Measurements from ENCODE around the gene KCNJ14.

Gene KCNJ14

GRCh38 chr19:48445256-48445605, 10.1 kb upstream of the KCNJ14 start:
- no peak for DNase-seq (ENCODE audit: low read depth in 1 of 2, low spot score in 1 of 2)

- peak; percentile 79 to 84 for DNase-seq (ENCODE audit: low read depth in 1 of 2, low spot score in 1 of 2)
Measured at GRCh38 chr19:48445606-48446481, 9.5 kb upstream of the KCNJ14 start, which contains the start of gene GRWD1. TSS of gene GRWD1 (plus strand) at chr19:48445983. CDS start at chr19:48446006, 23 bp downstream.

- DNase-seq (ENCODE audit: low read depth in 1 of 2, low spot score in 1 of 2): no peak
Measured at GRCh38 chr19:48446579-48446978, 8.8 kb upstream of the KCNJ14 start.

- DNase-seq (ENCODE audit: low read depth in 1 of 2, low spot score in 1 of 2): no peak
Measured at GRCh38 chr19:48448563-48448962, 6.8 kb upstream of the KCNJ14 start.

GRCh38 chr19:48450441-48450840, 4.9 kb upstream of the KCNJ14 start:
- DNase-seq (ENCODE audit: low read depth in 1 of 2, low spot score in 1 of 2): no peak

- DNase-seq (ENCODE audit: low read depth in 1 of 2, low spot score in 1 of 2): no peak
Measured at GRCh38 chr19:48450863-48451262, 4.5 kb upstream of the KCNJ14 start.

- DNase-seq (ENCODE audit: low read depth in 1 of 2, low spot score in 1 of 2): no peak
Measured at GRCh38 chr19:48451624-48452023, 3.8 kb upstream of the KCNJ14 start.

- DNase-seq (ENCODE audit: low read depth in 1 of 2, low spot score in 1 of 2): no peak
Measured at GRCh38 chr19:48452289-48453190, 2.8 kb upstream of the KCNJ14 start.

- no peak for DNase-seq (ENCODE audit: low read depth in 1 of 2, low spot score in 1 of 2)
Measured at GRCh38 chr19:48454150-48454730, 1.1 kb upstream of the KCNJ14 start.

GRCh38 chr19:48455908-48456562, 661 bp downstream of the KCNJ14 start:
- no peak for DNase-seq (ENCODE audit: low read depth in 1 of 2, low spot score in 1 of 2)

GRCh38 chr19:48456864-48457263, 1.5 kb downstream of the KCNJ14 start:
- DNase-seq (ENCODE audit: low read depth in 1 of 2, low spot score in 1 of 2): no peak

GRCh38 chr19:48458016-48458415, 2.6 kb downstream of the KCNJ14 start:
- no peak for DNase-seq (ENCODE audit: low read depth in 1 of 2, low spot score in 1 of 2)

GRCh38 chr19:48461651-48461981, 6.2 kb downstream of the KCNJ14 start:
- DNase-seq (ENCODE audit: low read depth in 1 of 2, low spot score in 1 of 2): no peak

- DNase-seq (ENCODE audit: low read depth in 1 of 2, low spot score in 1 of 2): no peak
Measured at GRCh38 chr19:48461982-48462655, 6.7 kb downstream of the KCNJ14 start.

GRCh38 chr19:48465215-48465614, 9.8 kb downstream of the KCNJ14 start:
- no peak for DNase-seq (ENCODE audit: low read depth in 1 of 2, low spot score in 1 of 2)

GRCh38 chr19:48466561-48467325, 11.4 kb downstream of the KCNJ14 start:
- DNase-seq (ENCODE audit: low read depth in 1 of 2, low spot score in 1 of 2): no peak

- DNase-seq (ENCODE audit: low read depth in 1 of 2, low spot score in 1 of 2): peak; percentile 95 to 99
Measured at GRCh38 chr19:48468772-48469288, 13.5 kb downstream of the KCNJ14 start.

- DNase-seq (ENCODE audit: low read depth in 1 of 2, low spot score in 1 of 2): peak; percentile 41 to 55
Measured at GRCh38 chr19:48469289-48469881, 14.0 kb downstream of the KCNJ14 start, which contains the start of gene CYTH2. TSS of gene CYTH2 (plus strand) at chr19:48469369. CDS start at chr19:48469508, 139 bp downstream.
